Mononuclear cell (primary cell): ENCODE results near the gene PCDH9. TPM values are rescaled to one million over a fixed set of nuclear protein-coding genes. Genes with fewer than 3 reads are reported as not detected.

Experiments
- H3K27me3 ChIP-seq: 2 replicates; pipeline ENCODE4 v1.6.0; 2011; ENCODE audit warnings: low read length, control low read depth; ENCODE audit not compliant: insufficient read depth
- H3K4me1 ChIP-seq: 2 replicates; pipeline ENCODE4 v1.5.1; 2011; ENCODE audit warnings: mild to moderate bottlenecking, low read length, control low read depth; ENCODE audit not compliant: insufficient read depth
- H3K4me3 ChIP-seq: 2 replicates; pipeline ENCODE4 v1.5.1; 2011; ENCODE audit warnings: mild to moderate bottlenecking, low read length, moderate library complexity
- H3K9me3 ChIP-seq: 2 replicates; pipeline ENCODE4 v1.5.1; 2011; ENCODE audit warnings: low read depth, mild to moderate bottlenecking, control low read depth, low read length
- total RNA-seq: library from RNA; depleted of rRNA; stranded (reverse); fragments of >200 nt; gene quantifications from one replicate; pipeline ENCODE4 v1.2.3, GENCODE V29; 2012

Gene PCDH9
- total RNA-seq, 1 donor: 1.5 TPM

DNA sequence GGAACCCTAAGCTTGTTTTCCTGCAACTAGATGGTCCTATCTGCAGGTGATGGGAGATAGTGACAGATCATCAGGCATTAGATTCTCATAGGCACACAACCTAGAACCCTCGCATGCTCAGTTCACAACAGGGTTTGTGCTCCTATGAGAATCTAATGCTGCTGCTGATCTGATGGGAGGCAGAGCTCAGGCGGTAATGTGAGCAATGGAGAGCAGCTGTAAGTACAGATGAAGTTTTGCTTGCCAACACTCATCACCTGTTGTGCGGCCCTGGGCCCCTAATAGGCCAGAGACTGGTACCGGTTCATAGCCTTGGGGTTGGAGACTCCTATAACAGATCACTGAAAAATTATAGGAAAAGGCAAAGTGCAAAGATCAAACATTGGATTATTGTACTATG is 267.2 kb downstream of the PCDH9 start:
- Histone ChIP-seq H3K4me3 (no peak overlapping the region), H3K27me3 (no peaks in the 10 kb centered on the region), H3K9me3 (no peaks in the 10 kb centered on the region), H3K4me1 (no peaks in the 10 kb centered on the region)

- H3K27me3 ChIP-seq: no peaks in the 10 kb centered on the region
Observed at GRCh38 chr13:66958611-66959010, 271.5 kb downstream of the PCDH9 start.

DNA sequence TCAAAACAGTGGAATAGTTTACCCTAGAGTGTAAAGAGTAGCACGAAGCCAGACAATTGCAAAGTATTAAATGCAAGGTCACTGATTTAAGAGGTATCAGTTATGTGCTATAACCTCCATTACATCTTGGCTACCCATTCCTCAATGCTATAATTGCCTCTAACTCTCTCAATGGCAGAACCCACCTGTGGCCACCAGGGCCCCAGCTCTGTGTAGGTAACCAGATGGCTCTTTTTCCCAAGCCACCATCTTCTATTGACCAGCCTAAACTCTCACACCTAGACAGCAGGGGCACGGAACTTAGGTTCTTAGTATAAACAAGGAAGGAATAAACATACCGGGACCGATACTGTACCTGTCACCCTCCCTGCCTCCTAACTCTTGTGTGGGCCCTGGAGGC is 277.6 kb downstream of the PCDH9 start:
- Histone ChIP-seq H3K4me3 (no peak overlapping the region), H3K27me3 (no peaks in the 10 kb centered on the region), H3K9me3 (no peaks in the 10 kb centered on the region), H3K4me1 (no peaks in the 10 kb centered on the region)

More at GRCh38 chr13:66958611-66959010, 271.5 kb downstream of the PCDH9 start:
- no peaks in the 10 kb centered on the region for H3K4me1 ChIP-seq
- H3K9me3 ChIP-seq: no peaks in the 10 kb centered on the region
- H3K4me3 ChIP-seq: no peak overlapping the region

DNA sequence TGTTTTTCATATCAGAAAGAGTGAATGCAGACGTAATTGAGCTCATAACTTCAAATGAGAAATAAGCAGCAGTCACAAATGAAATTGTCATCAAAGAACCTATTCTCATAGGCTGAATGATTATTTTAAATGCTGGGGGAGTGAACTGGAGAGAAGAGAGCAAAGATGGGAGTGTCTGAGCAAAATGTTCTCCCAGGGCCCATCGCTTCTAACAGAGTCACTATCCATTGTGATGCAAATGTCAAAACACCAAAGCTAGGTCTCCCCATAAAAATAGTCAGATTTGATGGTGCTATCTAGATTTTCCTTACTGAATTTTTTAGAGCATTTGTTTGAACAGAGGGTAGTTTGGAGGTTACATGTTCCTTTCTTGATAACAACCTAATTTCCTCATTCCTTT is 278.7 kb downstream of the PCDH9 start:
- no peaks in the 10 kb centered on the region for H3K4me1 ChIP-seq
- no peaks in the 10 kb centered on the region for H3K9me3 ChIP-seq
- H3K27me3 ChIP-seq: no peaks in the 10 kb centered on the region
- no peak overlapping the region for H3K4me3 ChIP-seq

DNA sequence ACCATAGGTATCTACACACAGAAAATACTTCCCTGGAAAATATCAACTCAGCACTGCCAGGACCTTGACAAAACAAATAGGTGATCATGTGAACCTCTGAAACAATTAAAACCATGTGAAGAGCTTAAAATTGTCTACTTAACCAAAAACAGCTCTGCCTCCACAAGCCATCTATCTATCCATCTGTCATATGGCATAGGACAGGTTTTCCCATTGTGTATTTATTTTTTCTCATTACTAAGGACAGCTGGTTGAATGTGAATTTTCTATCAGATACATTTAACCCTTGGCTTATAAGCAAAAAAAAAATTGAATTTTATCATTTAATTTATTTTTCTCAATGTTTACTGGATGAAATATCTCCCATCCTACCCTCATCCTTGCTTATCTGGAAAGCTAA is 279.5 kb downstream of the PCDH9 start:
- H3K9me3 ChIP-seq: no peaks in the 10 kb centered on the region

GRCh38 chr13:66948910-66949309 is 281.2 kb downstream of the PCDH9 start:
- Histone ChIP-seq H3K27me3 (no peaks in the 10 kb centered on the region), H3K4me3 (no peak overlapping the region), H3K4me1 (no peaks in the 10 kb centered on the region)

More for the DNA sequence above, 279.5 kb downstream of the PCDH9 start:
- H3K4me3 ChIP-seq: no peak overlapping the region
- no peaks in the 10 kb centered on the region for H3K4me1 ChIP-seq
- no peaks in the 10 kb centered on the region for H3K27me3 ChIP-seq

GRCh38 chr13:66943530-66943929 is 286.6 kb downstream of the PCDH9 start:
- H3K9me3 ChIP-seq: no peaks in the 10 kb centered on the region
- no peaks in the 10 kb centered on the region for H3K4me1 ChIP-seq
- H3K27me3 ChIP-seq: no peaks in the 10 kb centered on the region
- H3K4me3 ChIP-seq: no peak overlapping the region

More at GRCh38 chr13:66948910-66949309, 281.2 kb downstream of the PCDH9 start:
- no peaks in the 10 kb centered on the region for H3K9me3 ChIP-seq

GRCh38 chr13:66940113-66940512 is 290.0 kb downstream of the PCDH9 start:
- Histone ChIP-seq H3K4me3 (no peak overlapping the region), H3K9me3 (no peaks in the 10 kb centered on the region), H3K4me1 (no peaks in the 10 kb centered on the region), H3K27me3 (no peaks in the 10 kb centered on the region)

DNA sequence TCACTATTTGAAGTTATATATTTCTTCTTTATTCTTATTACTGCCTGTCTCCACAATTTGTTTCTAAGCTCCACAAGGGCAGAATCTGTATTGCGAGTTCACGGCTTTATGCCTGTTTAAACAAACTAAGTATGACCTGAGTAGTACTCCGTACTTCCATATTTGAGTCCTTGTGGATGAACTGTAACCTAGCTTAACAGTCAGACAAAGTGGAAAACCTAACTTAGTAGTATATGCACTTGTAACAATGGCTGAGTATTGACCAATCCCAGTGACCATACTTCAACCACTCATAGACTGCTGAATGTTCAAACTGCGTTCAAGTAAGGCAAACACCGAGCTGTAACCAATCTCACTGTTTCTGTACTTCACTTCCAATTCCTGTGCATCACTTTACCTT is 292.7 kb downstream of the PCDH9 start:
- H3K9me3 ChIP-seq: no peaks in the 10 kb centered on the region
- H3K4me1 ChIP-seq: no peaks in the 10 kb centered on the region
- H3K27me3 ChIP-seq: no peaks in the 10 kb centered on the region
- no peak overlapping the region for H3K4me3 ChIP-seq

- Histone ChIP-seq H3K9me3 (no peaks in the 10 kb centered on the region), H3K4me3 (no peak overlapping the region), H3K4me1 (no peaks in the 10 kb centered on the region), H3K27me3 (no peaks in the 10 kb centered on the region)
Observed at GRCh38 chr13:66933994-66934393, 296.1 kb downstream of the PCDH9 start.

DNA sequence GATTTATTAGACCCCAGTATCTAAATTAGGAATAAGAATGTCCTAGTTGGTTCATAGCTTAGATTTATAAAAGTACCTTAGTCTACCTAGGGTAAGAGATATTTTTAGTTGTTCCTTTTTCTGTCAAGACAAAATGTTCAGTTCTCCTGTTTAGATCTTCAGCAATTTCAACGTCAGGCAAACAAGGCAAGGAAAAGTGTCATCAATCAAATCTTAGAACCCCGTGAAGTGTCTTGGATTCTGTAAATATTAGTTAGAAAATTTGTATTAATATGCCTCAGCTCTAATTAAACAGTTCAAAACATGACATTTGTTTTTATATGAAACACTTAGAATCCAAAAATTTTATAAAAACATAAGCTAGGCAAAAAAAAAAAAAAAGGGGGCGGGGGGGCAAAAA is 296.6 kb downstream of the PCDH9 start:
- Histone ChIP-seq H3K9me3 (no peaks in the 10 kb centered on the region), H3K4me3 (no peak overlapping the region), H3K27me3 (no peaks in the 10 kb centered on the region), H3K4me1 (no peaks in the 10 kb centered on the region)

GRCh38 chr13:66927562-66927961 is 302.6 kb downstream of the PCDH9 start:
- no peaks in the 10 kb centered on the region for H3K9me3 ChIP-seq
- no peak overlapping the region for H3K4me3 ChIP-seq

GRCh38 chr13:66926851-66927524 is 303.1 kb downstream of the PCDH9 start:
- Histone ChIP-seq H3K4me1 (no peaks in the 10 kb centered on the region), H3K9me3 (no peaks in the 10 kb centered on the region), H3K27me3 (no peaks in the 10 kb centered on the region), H3K4me3 (no peak overlapping the region)

More at GRCh38 chr13:66927562-66927961, 302.6 kb downstream of the PCDH9 start:
- Histone ChIP-seq H3K27me3 (no peaks in the 10 kb centered on the region), H3K4me1 (no peaks in the 10 kb centered on the region)

DNA sequence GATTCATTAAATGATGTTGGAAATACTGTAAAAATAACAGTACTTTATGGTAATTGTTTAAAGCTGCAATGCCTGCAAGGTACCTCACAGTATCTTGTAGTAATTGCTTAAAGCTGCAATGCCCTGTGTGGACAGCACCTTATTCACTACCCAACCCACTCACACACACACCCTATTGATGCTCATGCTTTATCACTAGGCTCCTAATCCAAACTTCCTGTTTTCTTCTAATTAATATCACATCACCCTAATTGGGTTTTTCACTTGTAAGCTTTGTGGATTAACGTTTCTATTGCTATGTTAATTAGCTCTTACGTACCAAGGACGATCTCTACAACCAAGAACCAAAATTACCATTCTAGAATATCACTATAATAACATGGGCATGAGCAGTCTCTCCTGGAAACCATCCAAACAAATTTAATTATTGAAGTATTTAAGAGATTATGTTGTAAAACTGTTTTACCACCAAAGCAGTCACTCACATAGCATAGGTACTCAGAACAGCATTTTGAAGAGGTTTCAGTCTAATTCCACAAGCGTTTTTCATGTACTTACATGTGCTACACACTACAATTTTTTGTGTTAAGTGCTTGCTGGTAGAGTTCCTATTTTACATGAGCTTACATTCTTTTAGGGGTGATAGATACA is 303.8 kb downstream of the PCDH9 start:
- no peaks in the 10 kb centered on the region for H3K4me1 ChIP-seq
- no peaks in the 10 kb centered on the region for H3K9me3 ChIP-seq
- no peak overlapping the region for H3K4me3 ChIP-seq
- no peaks in the 10 kb centered on the region for H3K27me3 ChIP-seq

DNA sequence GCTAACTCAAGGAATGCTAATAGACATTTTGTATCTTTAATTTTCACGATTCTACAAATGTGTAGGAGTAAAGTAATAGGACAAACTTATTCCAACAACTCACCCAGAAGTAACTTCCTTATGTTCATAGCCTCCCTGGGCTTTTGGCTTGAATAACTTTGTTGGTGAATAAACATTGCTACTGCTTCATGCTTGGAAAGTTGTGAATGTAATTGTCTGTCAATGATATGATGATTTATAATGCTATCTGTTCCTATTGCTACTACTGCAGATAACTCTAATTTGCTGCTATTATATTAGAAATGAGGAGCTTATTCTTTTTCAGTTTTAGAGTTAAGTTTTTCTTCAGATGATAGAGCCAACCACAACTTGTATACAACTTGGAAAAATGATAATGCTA is 307.7 kb downstream of the PCDH9 start:
- Histone ChIP-seq H3K4me3 (no peak overlapping the region), H3K27me3 (no peaks in the 10 kb centered on the region), H3K9me3 (no peaks in the 10 kb centered on the region), H3K4me1 (no peaks in the 10 kb centered on the region)

DNA sequence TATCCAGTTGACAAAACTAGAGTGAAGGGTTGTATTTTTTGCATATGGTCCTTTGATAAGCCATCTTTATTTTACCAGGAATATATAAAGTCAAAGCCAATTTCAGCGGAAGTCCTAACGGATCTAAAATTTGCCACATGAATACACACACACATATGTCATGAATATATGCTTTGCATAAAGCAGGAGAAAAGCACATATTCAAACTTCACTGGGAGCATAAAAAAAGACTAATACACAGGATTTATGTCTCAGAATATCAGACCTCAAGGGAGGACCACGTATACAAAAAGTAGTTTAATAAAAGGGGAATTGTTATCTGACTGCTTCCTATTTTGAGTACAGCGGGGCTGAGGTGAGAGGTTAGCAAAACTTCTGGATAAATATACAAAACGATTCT is 308.7 kb downstream of the PCDH9 start:
- H3K9me3 ChIP-seq: no peaks in the 10 kb centered on the region
- H3K4me1 ChIP-seq: no peaks in the 10 kb centered on the region
- no peaks in the 10 kb centered on the region for H3K27me3 ChIP-seq
- no peak overlapping the region for H3K4me3 ChIP-seq
